Spleen (tissue), 11 donors: ENCODE data around the gene AADACL2. TPM values are rescaled to one million over a fixed set of nuclear protein-coding genes. Genes with fewer than 3 reads are reported as not detected.
"Not testable (repeated sequence)": the region's sequence is repeated elsewhere in the genome, so short reads cannot be mapped to it uniquely, and the experiment has no call there.

ENCODE experiments used
- DNase-seq: peaks from one replicate; pipeline ENCODE4 v3.0.0-alpha.2; 2020
- H3K27ac ChIP-seq, 8 donors: fragments of 200-600 bp; sonication (generic) in 7 of 8; 1 replicate in 4 of 8; 2 replicates in 4 of 8; pipeline versions ENCODE4 v1.5.0 to v1.8.0; 2016 to 2021; ENCODE audit warnings: inconsistent platforms in 4 of 8, mild to moderate bottlenecking in 4 of 8, moderate library complexity in 1 of 8
- H3K27me3 ChIP-seq, 7 donors: fragments of 200-600 bp; sonication (generic) in 6 of 7; replicated peaks in 1 of 7; 1 replicate in 4 of 7; 2 replicates in 3 of 7; pipeline versions ENCODE4 v1.5.0 to v1.8.0; 2016 to 2021; ENCODE audit warnings: inconsistent platforms in 3 of 7, mild to moderate bottlenecking in 1 of 7
- H3K36me3 ChIP-seq, 6 donors: fragments of 200-600 bp; sonication (generic) in 5 of 6; 1 replicate in 4 of 6; 2 replicates in 2 of 6; pipeline versions ENCODE4 v1.5.0 to v1.8.0; 2016 to 2021; ENCODE audit warnings: inconsistent platforms in 2 of 6
- H3K4me1 ChIP-seq, 6 donors: fragments of 200-600 bp; sonication (generic) in 5 of 6; 1 replicate in 3 of 6; 2 replicates in 3 of 6; pipeline versions ENCODE4 v1.5.0 to v1.8.0; 2016 to 2021; ENCODE audit warnings: inconsistent platforms in 3 of 6
- H3K4me3 ChIP-seq, 8 donors: fragments of 200-600 bp; sonication (generic) in 7 of 8; 1 replicate in 4 of 8; 2 replicates in 4 of 8; pipeline versions ENCODE4 v1.5.0 to v1.8.0; 2016 to 2021; ENCODE audit warnings: inconsistent platforms in 4 of 8, mild to moderate bottlenecking in 4 of 8, moderate library complexity in 2 of 8
- H3K9me3 ChIP-seq, 8 donors: fragments of 200-600 bp; sonication (generic) in 7 of 8; 1 replicate in 4 of 8; 2 replicates in 4 of 8; pipeline versions ENCODE4 v1.5.0 to v1.8.0; 2016 to 2021; ENCODE audit warnings: inconsistent platforms in 4 of 8
- POLR2A ChIP-seq, 3 donors: fragments of 450-650 bp; IDR thresholded peaks; one replicate each; pipeline ENCODE4 v1.5.1; 2017; ENCODE audit warnings: antibody characterized with exemption in 3 of 3, mild to moderate bottlenecking in 1 of 3
- POLR2AphosphoS5 ChIP-seq, 3 donors: sonication (generic); formaldehyde crosslinking; IDR thresholded peaks; one replicate each; pipeline ENCODE4 v1.5.1; 2017; ENCODE audit warnings: antibody characterized with exemption in 3 of 3
- WGBS, 5 donors: extraction: QIAGEN DNeasy Blood & Tissue Kit in 3 of 5; methylation state at CpG; one replicate each; pipeline versions ENCODE4 v1.1.5 to v1.1.7; 2013 to 2018; 5-methylcytosine and 5-hydroxymethylcytosine counted together
- intact Hi-C: fragments of 100-400 bp; cut with DNase I; formaldehyde crosslinking; loops from one replicate; pipeline ENCODE4 v1.15.0; 2023; ENCODE audit warnings: low total_unique reads
- polyA plus RNA-seq, 3 donors: library from polyadenylated mRNA; stranded (reverse); fragments of 200-250 nt; gene quantifications; one replicate each; pipeline ENCODE4 v1.2.1, GENCODE V29; 2013
- total RNA-seq, 7 donors: library from RNA; depleted of rRNA in 3 of 7; stranded (reverse); fragments of >200 nt in 3 of 7; fragmentation: NEBNext Ultra II Directional in 4 of 7; extraction: Animal tissue kit (Norgen Biotek cat#: 25700) in 4 of 7; gene quantifications; one replicate each; pipeline versions ENCODE4 v1.1.0 to v1.2.1, GENCODE V29; 2016 to 2021
- TF ChIP-seq, protein P1 (sequence below), 11 experiments: fragments of 200-600 bp in 7 of 11; fragments of 450-650 bp in 4 of 11; sonication (generic) in 4 of 11; IDR thresholded peaks in 8 of 11; conservative IDR thresholded peaks in 3 of 11; 1 replicate in 7 of 11; 2 replicates in 4 of 11; pipeline versions ENCODE4 v1.4.0 to v1.8.0; 2016 to 2021; ENCODE audit warnings: antibody characterized with exemption in 11 of 11, inconsistent platforms in 4 of 11, mild to moderate bottlenecking in 1 of 11
- donor health status: healthy with polysubstance abuse.
- donor health status: DM: no; HTN: no; CAD: no; lungs with moderate emphysema.
- donor health status: DM: no; HTN: no; CAD: no.
- donor health status: Bipolar disorder and iron deficiency.
- donor health status: healthy.
- donor health status: DM: no; HTN: no; CAD: no.
- donor health status: DM: yes; HTN: yes; CAD: no.

The AADACL2 gene
- total and polyA plus RNA-seq, 10 donors, result not detected

DNA sequence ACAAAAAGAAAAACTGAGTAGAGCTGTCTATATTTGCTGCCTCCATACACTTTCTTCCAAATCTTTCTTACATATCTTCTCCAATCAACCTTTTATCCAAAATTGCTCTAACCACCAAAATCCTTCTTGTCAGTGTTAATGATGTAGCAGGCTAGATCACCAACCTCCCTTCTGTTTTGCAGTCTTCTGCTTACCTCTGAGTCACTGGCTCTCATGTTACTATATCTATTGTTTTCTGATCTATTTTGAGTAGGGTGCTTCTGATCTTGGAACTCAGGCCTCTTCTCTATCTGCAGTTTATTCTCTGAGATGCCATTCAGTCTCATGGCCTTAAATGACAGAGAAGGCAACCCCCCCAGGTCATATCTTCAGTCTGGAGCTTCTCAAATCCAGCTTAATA is 53.9 kb downstream of the AADACL2 start:
- Histone ChIP-seq H3K4me3 (no peak overlapping the region), H3K36me3 (no peaks in the 10 kb centered on the region), H3K4me1 (no peaks in the 10 kb centered on the region), H3K27ac (no peak overlapping the region), H3K9me3 (peaks cover 0 to 3% (median 0%) of the 10 kb centered on the region in 8 donors), H3K27me3 (no peaks in the 10 kb centered on the region)
- intact Hi-C loops, result no loop called here
- TF ChIP-seq POLR2A (IDR thresholded peaks at IDR 0.05), result no peak
- TF ChIP-seq POLR2AphosphoS5 (IDR thresholded peaks at IDR 0.05), result no peak
- TF ChIP-seq, protein P1, sequence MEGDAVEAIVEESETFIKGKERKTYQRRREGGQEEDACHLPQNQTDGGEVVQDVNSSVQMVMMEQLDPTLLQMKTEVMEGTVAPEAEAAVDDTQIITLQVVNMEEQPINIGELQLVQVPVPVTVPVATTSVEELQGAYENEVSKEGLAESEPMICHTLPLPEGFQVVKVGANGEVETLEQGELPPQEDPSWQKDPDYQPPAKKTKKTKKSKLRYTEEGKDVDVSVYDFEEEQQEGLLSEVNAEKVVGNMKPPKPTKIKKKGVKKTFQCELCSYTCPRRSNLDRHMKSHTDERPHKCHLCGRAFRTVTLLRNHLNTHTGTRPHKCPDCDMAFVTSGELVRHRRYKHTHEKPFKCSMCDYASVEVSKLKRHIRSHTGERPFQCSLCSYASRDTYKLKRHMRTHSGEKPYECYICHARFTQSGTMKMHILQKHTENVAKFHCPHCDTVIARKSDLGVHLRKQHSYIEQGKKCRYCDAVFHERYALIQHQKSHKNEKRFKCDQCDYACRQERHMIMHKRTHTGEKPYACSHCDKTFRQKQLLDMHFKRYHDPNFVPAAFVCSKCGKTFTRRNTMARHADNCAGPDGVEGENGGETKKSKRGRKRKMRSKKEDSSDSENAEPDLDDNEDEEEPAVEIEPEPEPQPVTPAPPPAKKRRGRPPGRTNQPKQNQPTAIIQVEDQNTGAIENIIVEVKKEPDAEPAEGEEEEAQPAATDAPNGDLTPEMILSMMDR (IDR thresholded peaks at IDR 0.05 in 8 of 11, conservative IDR thresholded peaks at IDR 0.05 in 3 of 11), result no peak
- DNase-seq, result no peak

DNA sequence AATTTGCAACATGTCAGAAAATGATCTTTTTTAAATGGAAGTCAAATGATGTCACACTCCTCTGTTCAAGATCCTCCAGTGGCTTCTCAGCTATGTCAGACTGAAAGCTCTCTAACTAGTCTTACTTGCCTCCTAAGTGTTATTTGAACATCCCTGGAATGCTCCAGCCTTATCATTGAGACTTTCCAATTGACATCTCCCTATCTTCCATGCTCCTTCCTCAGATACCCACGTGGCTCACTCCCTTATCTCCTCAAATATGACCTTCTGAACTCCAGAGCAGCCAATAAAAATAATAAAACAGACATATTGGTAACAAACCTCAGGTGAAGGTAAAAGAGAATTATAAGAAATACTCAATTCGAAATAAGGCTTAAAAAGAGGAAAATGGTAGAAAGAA is 54.7 kb downstream of the AADACL2 start:
- WGBS, 5 donors, result 64 to 78% (median 68%) methylated on average over 2 of the region's 2 CpGs
- Histone ChIP-seq H3K9me3 (peaks cover 0 to 3% (median 0%) of the 10 kb centered on the region in 8 donors), H3K4me1 (no peaks in the 10 kb centered on the region), H3K27me3 (no peaks in the 10 kb centered on the region), H3K27ac (no peak overlapping the region), H3K36me3 (no peaks in the 10 kb centered on the region), H3K4me3 (no peak overlapping the region)
- intact Hi-C loops, result no loop called here
- no peak for TF ChIP-seq POLR2AphosphoS5 (IDR thresholded peaks at IDR 0.05)
- TF ChIP-seq, protein P1 (IDR thresholded peaks at IDR 0.05 in 8 of 11, conservative IDR thresholded peaks at IDR 0.05 in 3 of 11), result no peak
- TF ChIP-seq POLR2A (IDR thresholded peaks at IDR 0.05), result no peak
- DNase-seq, result no peak

DNA sequence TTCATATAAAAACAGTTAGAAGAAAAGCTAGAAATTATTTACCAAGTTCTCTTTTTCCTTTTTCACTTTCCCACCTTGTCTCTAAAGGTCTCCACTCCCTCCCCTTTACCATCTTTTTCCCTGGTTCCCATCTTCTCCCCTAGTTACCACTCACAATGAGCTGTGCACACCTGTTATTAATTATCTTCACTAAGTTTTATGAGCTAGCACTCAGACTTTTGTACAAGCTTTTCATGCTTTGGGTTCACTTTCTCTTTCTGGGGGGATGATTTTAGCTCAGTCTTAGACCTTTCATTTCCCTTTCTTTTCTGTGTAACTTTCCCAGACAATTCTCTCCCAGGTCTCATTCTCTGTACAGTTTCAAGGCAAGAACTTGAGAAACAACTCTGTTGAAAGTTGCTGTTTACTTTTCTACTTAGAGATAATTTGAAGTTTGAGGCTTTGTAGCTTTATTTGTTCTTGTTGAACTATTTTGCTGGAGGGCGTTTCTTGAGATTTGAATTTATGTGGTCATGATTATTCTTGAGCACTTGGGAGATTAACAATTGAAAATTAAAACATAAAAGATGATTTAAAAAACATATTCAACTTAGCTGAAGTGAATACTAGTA is 56.2 kb downstream of the AADACL2 start:
- intact Hi-C loops, result no loop called here
- Histone ChIP-seq H3K4me1 (no peaks in the 10 kb centered on the region), H3K27ac (no peak overlapping the region), H3K27me3 (no peaks in the 10 kb centered on the region), H3K36me3 (no peaks in the 10 kb centered on the region), H3K4me3 (no peak overlapping the region), H3K9me3 (peaks cover 0 to 3% (median 0%) of the 10 kb centered on the region in 8 donors)
- DNase-seq, result no peak
- 78 to 89% (median 87%) methylated on average over 1 of the region's 1 CpG for WGBS, 5 donors
- TF ChIP-seq POLR2A (IDR thresholded peaks at IDR 0.05), result no peak
- TF ChIP-seq, protein P1 (IDR thresholded peaks at IDR 0.05 in 8 of 11, conservative IDR thresholded peaks at IDR 0.05 in 3 of 11), result no peak
- TF ChIP-seq POLR2AphosphoS5 (IDR thresholded peaks at IDR 0.05), result no peak

DNA sequence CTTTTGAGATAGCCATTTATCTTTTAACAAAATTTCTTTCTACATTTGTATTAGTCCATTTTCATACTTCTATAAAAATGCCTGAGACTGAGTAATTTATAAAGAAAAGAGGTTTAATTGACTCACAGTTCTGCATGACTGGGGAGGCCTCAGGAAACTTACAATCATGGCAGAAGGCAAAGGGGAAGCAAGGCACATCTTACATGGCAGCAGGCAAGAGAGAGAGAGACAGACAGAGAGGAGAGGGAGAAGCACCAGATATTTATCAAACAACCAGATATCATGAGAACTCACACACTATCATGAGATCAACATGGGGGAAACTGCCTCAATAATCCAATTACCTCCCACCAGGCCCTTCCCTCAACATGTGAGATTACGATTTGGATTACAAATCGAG is 57.0 kb downstream of the AADACL2 start:
- H3K36me3 ChIP-seq, H3K27me3 ChIP-seq, intact Hi-C loops, H3K9me3 ChIP-seq, H3K27ac ChIP-seq, DNase-seq, H3K4me3 ChIP-seq, H3K4me1 ChIP-seq: not testable (repeated sequence)
- WGBS, 5 donors, result 85 to 95% (median 94%) methylated on average over 2 of the region's 2 CpGs

DNA sequence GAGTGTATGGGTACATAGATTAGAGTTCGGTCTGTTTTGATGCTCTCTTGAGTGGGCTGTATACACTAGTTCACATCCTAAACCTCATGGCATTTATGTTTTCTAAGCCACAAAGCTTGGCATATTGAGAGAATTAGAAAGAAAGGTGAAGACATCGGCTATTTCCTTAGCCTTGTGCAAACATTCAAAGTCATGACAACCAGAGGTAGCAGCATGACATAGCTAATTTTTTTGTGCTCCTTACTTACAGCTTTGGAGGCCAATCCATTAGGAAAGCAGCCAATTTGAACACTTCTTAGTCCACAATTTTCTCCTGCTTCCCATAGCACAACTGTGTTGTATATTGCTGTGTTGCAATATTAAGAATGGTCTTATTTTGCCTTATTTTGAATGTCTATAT is 58.7 kb downstream of the AADACL2 start:
- TF ChIP-seq POLR2A (IDR thresholded peaks at IDR 0.05), result no peak
- no peak for TF ChIP-seq POLR2AphosphoS5 (IDR thresholded peaks at IDR 0.05)
- TF ChIP-seq, protein P1 (IDR thresholded peaks at IDR 0.05 in 8 of 11, conservative IDR thresholded peaks at IDR 0.05 in 3 of 11), result no peak
- H3K36me3 ChIP-seq, result no peaks in the 10 kb centered on the region
- no peaks in the 10 kb centered on the region for H3K27me3 ChIP-seq
- peaks cover 0 to 3% (median 0%) of the 10 kb centered on the region in 8 donors for H3K9me3 ChIP-seq
- WGBS, 5 donors, result 78 to 95% (median 89%) methylated on average over 2 of the region's 2 CpGs
- intact Hi-C loops, result no loop called here
- no peaks in the 10 kb centered on the region for H3K4me1 ChIP-seq
- H3K4me3 ChIP-seq, result no peak overlapping the region
- no peak for DNase-seq
- H3K27ac ChIP-seq, result no peak overlapping the region
